Neural progenitor cell (in vitro differentiated cells): ENCODE measurements around the gene RPN2.

Experiments used
- EZH2phosphoT487 ChIP-seq: fragments of 200-600 bp; sonication (generic); IDR thresholded peaks from 2 replicates; pipeline ENCODE4 v1.6.1; 2017; ENCODE audit warnings: antibody characterized with exemption
- TF ChIP-seq, protein P1 (sequence below): fragments of 200-600 bp; sonication (generic); IDR thresholded peaks from 2 replicates; pipeline ENCODE4 v1.5.1; 2017; ENCODE audit warnings: antibody characterized with exemption, mild to moderate bottlenecking

DNA sequence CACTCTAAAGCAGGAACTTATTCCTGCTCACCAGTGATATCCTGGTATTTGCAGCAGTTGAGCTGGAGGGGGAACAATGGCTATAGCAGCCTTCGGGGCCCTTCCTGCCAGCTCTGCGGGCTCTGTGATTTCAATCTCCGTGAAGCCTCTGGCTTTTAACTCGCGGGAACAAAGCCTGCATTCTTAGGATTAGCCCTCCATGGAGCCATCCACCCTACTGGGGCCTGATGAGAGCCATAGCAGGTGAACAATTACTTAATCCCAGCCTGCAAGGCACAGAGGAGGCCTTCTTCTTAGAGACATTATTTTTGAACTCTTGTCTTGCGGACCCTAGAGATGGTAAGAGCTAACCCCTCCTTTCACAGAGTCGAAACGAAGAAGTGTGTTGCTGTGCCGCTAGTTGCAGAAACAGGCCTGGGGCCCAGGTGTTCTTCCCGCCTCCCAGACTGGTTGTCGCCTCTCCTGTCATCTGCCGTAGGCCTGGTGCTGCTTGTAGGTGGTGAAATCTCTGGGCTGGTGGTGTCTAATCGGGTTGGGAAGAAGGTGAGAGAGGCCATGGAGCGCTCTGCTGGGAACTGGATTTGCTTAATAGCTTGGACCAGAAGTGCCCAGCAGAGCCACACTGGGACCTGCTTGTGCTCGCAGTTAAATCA, 72.8 kb downstream of the RPN2 start:
- TF ChIP-seq, protein P1, sequence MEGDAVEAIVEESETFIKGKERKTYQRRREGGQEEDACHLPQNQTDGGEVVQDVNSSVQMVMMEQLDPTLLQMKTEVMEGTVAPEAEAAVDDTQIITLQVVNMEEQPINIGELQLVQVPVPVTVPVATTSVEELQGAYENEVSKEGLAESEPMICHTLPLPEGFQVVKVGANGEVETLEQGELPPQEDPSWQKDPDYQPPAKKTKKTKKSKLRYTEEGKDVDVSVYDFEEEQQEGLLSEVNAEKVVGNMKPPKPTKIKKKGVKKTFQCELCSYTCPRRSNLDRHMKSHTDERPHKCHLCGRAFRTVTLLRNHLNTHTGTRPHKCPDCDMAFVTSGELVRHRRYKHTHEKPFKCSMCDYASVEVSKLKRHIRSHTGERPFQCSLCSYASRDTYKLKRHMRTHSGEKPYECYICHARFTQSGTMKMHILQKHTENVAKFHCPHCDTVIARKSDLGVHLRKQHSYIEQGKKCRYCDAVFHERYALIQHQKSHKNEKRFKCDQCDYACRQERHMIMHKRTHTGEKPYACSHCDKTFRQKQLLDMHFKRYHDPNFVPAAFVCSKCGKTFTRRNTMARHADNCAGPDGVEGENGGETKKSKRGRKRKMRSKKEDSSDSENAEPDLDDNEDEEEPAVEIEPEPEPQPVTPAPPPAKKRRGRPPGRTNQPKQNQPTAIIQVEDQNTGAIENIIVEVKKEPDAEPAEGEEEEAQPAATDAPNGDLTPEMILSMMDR = no peak
- no peak for TF ChIP-seq EZH2phosphoT487
